GM12878 (cell line): ENCODE measurements around the gene SYNPR. TPM values are rescaled to one million over a fixed set of nuclear protein-coding genes. Genes with fewer than 3 reads are reported as not detected.

Experiments used
- ATAC-seq: fragments of 200-7000 bp; cut with Tn5 transposase; 3 replicates; pipeline ENCODE4 v1.9.1; 2020; ENCODE audit warnings: mild to moderate bottlenecking, moderate library complexity
- BruUV-seq: library from RNA; stranded (reverse); fragments of 400-500 nt; replicated peaks from 2 replicates; lab custom pipeline; 2021; lab: Mats Ljungman, UMichigan
- CTCF ChIA-PET: fragments of 300-600 bp; sonication (Branson Sonifier 250); formaldehyde crosslinking; extraction: SDS; loops from one replicate; lab custom pipeline; 2021; ENCODE audit warnings: inconsistent platforms; lab: Yijun Ruan, JAX
- POLR2A ChIA-PET: fragments of 350-600 bp; formaldehyde crosslinking; extraction: SDS; loops from one replicate; lab custom pipeline; 2021; ENCODE audit warnings: inconsistent platforms; lab: Charles Lee
- RAD21 ChIA-PET: fragments of 300-600 bp; sonication (Branson Sonifier 250); formaldehyde crosslinking; loops from one replicate; lab custom pipeline; 2023; ENCODE audit warnings: antibody characterized with exemption; ENCODE audit not compliant: unreplicated experiment; lab: Charles Lee
- SMC1A ChIA-PET: fragments of 300-600 bp; sonication (Branson Sonifier 250); formaldehyde crosslinking; loops from one replicate; lab custom pipeline; 2023; ENCODE audit not compliant: unreplicated experiment, uncharacterized antibody; lab: Charles Lee
- DNase-seq: peaks from one replicate; pipeline ENCODE4 v3.0.0-alpha.2; 2011; ENCODE audit warnings: low read depth, low spot score
- FAIRE-seq: peaks from 3 replicates; lab custom pipeline; 2011; peaks lifted over from hg19 to GRCh38; lab: Jason Lieb, UNC
- H2AFZ ChIP-seq: 2 replicates; pipeline ENCODE4 v1.6.0; 2011; ENCODE audit warnings: low read depth, low read length, control low read depth; ENCODE audit not compliant: control insufficient read depth
- H3K27ac ChIP-seq: 2 replicates; pipeline ENCODE4 v1.5.1; 2011; ENCODE audit warnings: control low read depth; ENCODE audit not compliant: control insufficient read depth, insufficient read depth
- H3K27me3 ChIP-seq, 2 experiments: replicated peaks in 1 of 2; 2 replicates each; pipeline versions ENCODE4 v1.6.0 to v1.6.1; 2011; ENCODE audit warnings: low read length in 1 of 2; ENCODE audit not compliant: control insufficient read depth in 2 of 2, insufficient read depth in 2 of 2
- H3K36me3 ChIP-seq, 2 experiments: 2 replicates each; pipeline ENCODE4 v1.5.1; 2011; ENCODE audit warnings: low read length in 1 of 2; ENCODE audit not compliant: control insufficient read depth in 2 of 2, insufficient read depth in 2 of 2
- H3K4me1 ChIP-seq: 2 replicates; pipeline ENCODE4 v1.6.1; 2011; ENCODE audit warnings: mild to moderate bottlenecking, low read length, moderate library complexity, mixed read lengths; ENCODE audit not compliant: control insufficient read depth, insufficient read depth
- H3K4me2 ChIP-seq: 2 replicates; pipeline ENCODE4 v1.6.0; 2011; ENCODE audit warnings: control low read depth; ENCODE audit not compliant: control insufficient read depth, insufficient read depth
- H3K4me3 ChIP-seq: fragments of 200-600 bp; sonication (generic); 2 replicates; pipeline ENCODE4 v1.5.1; 2016
- H3K79me2 ChIP-seq: 2 replicates; pipeline ENCODE4 v1.6.0; 2011; ENCODE audit warnings: low read length; ENCODE audit not compliant: control insufficient read depth, insufficient read depth
- H3K9ac ChIP-seq: 2 replicates; pipeline ENCODE4 v1.8.0; 2011; ENCODE audit warnings: low read length, control low read depth, mixed read lengths; ENCODE audit not compliant: control insufficient read depth, insufficient read depth
- H3K9me3 ChIP-seq: replicated peaks from 3 replicates; pipeline ENCODE4 v1.5.1; 2011; ENCODE audit warnings: mild to moderate bottlenecking, low read length; ENCODE audit not compliant: control insufficient read depth, insufficient read depth
- H4K20me1 ChIP-seq: 2 replicates; pipeline ENCODE4 v1.6.0; 2011; ENCODE audit not compliant: control insufficient read depth, insufficient read depth
- BACH1 ChIP-seq: fragments of 450-650 bp; IDR thresholded peaks from 2 replicates; pipeline ENCODE4 v1.6.1; 2017; ENCODE audit warnings: mild to moderate bottlenecking, borderline replicate concordance
- E2F8 ChIP-seq: fragments of 450-650 bp; IDR thresholded peaks from 2 replicates; pipeline ENCODE4 v1.6.1; 2018; ENCODE audit warnings: mild to moderate bottlenecking, low read depth, moderate library complexity; ENCODE audit not compliant: partially characterized antibody
- JUND ChIP-seq: IDR thresholded peaks from 2 replicates; pipeline ENCODE4 v1.6.1; 2012; ENCODE audit warnings: low read depth, mild to moderate bottlenecking, low read length, improper control_type of control experiment, moderate library complexity
- NFYA ChIP-seq: IDR thresholded peaks from 2 replicates; pipeline ENCODE4 v1.6.1; 2011; ENCODE audit warnings: low read depth, mild to moderate bottlenecking, low read length, improper control_type of control experiment, borderline replicate concordance
- NKRF ChIP-seq: fragments of 450-650 bp; conservative IDR thresholded peaks from 2 replicates; pipeline ENCODE4 v1.6.1; 2017; ENCODE audit warnings: mild to moderate bottlenecking, moderate library complexity
- REST ChIP-seq: IDR thresholded peaks from 2 replicates; pipeline ENCODE4 v1.6.1; 2012; ENCODE audit warnings: mild to moderate bottlenecking, low read depth, low read length
- SKIL ChIP-seq: fragments of 450-650 bp; IDR thresholded peaks from 2 replicates; pipeline ENCODE4 v1.6.1; 2017; ENCODE audit warnings: mild to moderate bottlenecking, low read depth, inconsistent platforms; ENCODE audit not compliant: poor library complexity, severe bottlenecking
- SMAD5 ChIP-seq: IDR thresholded peaks from 2 replicates; pipeline ENCODE4 v1.6.1; 2016; ENCODE audit warnings: antibody characterized with exemption, low read depth
- SMC3 ChIP-seq: IDR thresholded peaks from 2 replicates; pipeline ENCODE4 v1.6.1; 2011; ENCODE audit warnings: low read length, improper control_type of control experiment, borderline replicate concordance
- SREBF1 ChIP-seq: IDR thresholded peaks from 2 replicates; pipeline ENCODE4 v1.6.1; 2012; ENCODE audit warnings: mild to moderate bottlenecking, low read length
- STAT3 ChIP-seq: IDR thresholded peaks from 2 replicates; pipeline ENCODE4 v1.6.1; 2011; ENCODE audit warnings: low read depth, low read length, improper control_type of control experiment
- ZNF274 ChIP-seq: IDR thresholded peaks from one replicate; pipeline ENCODE4 v1.8.0; 2011; ENCODE audit not compliant: insufficient read length, insufficient read depth
- WGBS: methylation state at CpG from one replicate; pipeline ENCODE4 v1.1.6; 2016; ENCODE audit warnings: low lambda C conversion rate; ENCODE audit not compliant: insufficient replicate concordance, insufficient coverage; ENCODE audit errors: missing lambda C conversion rate; 5-methylcytosine and 5-hydroxymethylcytosine counted together
- in situ Hi-C: fragments of 300-500 bp; cut with MboI; formaldehyde crosslinking; loops from 9 replicates; pipeline ENCODE4 v1.14.3; 2018; ENCODE audit warnings: mixed read lengths
- intact Hi-C: fragments of 100-400 bp; cut with micrococcal nuclease; formaldehyde crosslinking; loops from one replicate; pipeline ENCODE4 v1.14.2; 2022; ENCODE audit not compliant: unreplicated experiment
- polyA plus RNA-seq, 11 experiments: library from polyadenylated mRNA; depleted of rRNA in 4 of 11; unstranded in 6 of 11; stranded (reverse) in 5 of 11; fragments of >200 nt; fragmentation: Nextera tagmentation in 4 of 11; fragmentation: Illumina TruSeq in 1 of 11; extraction: Ambion mirVana in 4 of 11; extraction: Trizol in 1 of 11; gene quantifications; 1 replicate in 1 of 11; 2 replicates in 10 of 11; pipeline versions ENCODE4 v1.2.1 to v1.2.3, GENCODE V29; 2011 to 2016; ENCODE audit warnings: inconsistent platforms in 2 of 11, missing spikeins in 2 of 11, low read depth in 1 of 11
- total RNA-seq, 4 experiments: library from RNA; depleted of rRNA in 3 of 4; stranded (reverse); fragments of >200 nt in 3 of 4; fragmentation: Illumina TruSeq in 1 of 4; extraction: Trizol in 1 of 4; gene quantifications; 2 replicates each; pipeline versions ENCODE4 v1.2.1 to v1.2.3, GENCODE V29; 2013 to 2021

The SYNPR gene
- total and polyA plus RNA-seq, 10 of the 15 experiments (the other 5 are each of a cell fraction or from before 2014, with no cell fraction given) = not detected

GRCh38 chr3:63479661-63480035 lies 201.5 kb downstream of the SYNPR start:
- in situ Hi-C loops = no loop called here
- no peak for DNase-seq
- no peak for ATAC-seq
- ChIA-PET SMC1A (no interaction called here), POLR2A (no interaction called here), CTCF (no interaction called here), RAD21 (no interaction called here)
- Histone ChIP-seq H3K36me3 (no peaks in the 10 kb centered on the region), H3K27me3 (no peaks in the 10 kb centered on the region), H3K4me3 (no peak overlapping the region), H3K27ac (no peak overlapping the region), H3K79me2 (no peaks in the 10 kb centered on the region), H3K4me2 (no peak overlapping the region), H3K4me1 (no peaks in the 10 kb centered on the region), H2AFZ (no peak overlapping the region), H4K20me1 (no peaks in the 10 kb centered on the region), H3K9me3 (no peaks in the 10 kb centered on the region), H3K9ac (no peak overlapping the region)
- no TSS peak for BruUV-seq
- intact Hi-C loops = no loop called here
- no peak for FAIRE-seq
- TF ChIP-seq E2F8 (no peak), SMAD5 (no peak), STAT3 (no peak), ZNF274 (no peak), NKRF (no peak), BACH1 (no peak), SREBF1 (no peak), JUND (no peak), REST (no peak), SMC3 (no peak), NFYA (no peak), SKIL (no peak)
- WGBS = 31% methylated on average over 2 of the region's 2 CpGs
